Measurements from ENCODE around the gene RRM1.
"Not testable (repeated sequence)": the region's sequence is repeated elsewhere in the genome, so short reads cannot be mapped to it uniquely, and the experiment has no call there.

RRM1 gene

GRCh38 chr11:4146070-4146771, 51.6 kb downstream of the RRM1 start:
- no peak for DNase-seq

- no peak for DNase-seq
Observed at GRCh38 chr11:4146772-4147098, 52.1 kb downstream of the RRM1 start.

GRCh38 chr11:4154503-4154902, 59.9 kb downstream of the RRM1 start:
- DNase-seq: no peak

DNA sequence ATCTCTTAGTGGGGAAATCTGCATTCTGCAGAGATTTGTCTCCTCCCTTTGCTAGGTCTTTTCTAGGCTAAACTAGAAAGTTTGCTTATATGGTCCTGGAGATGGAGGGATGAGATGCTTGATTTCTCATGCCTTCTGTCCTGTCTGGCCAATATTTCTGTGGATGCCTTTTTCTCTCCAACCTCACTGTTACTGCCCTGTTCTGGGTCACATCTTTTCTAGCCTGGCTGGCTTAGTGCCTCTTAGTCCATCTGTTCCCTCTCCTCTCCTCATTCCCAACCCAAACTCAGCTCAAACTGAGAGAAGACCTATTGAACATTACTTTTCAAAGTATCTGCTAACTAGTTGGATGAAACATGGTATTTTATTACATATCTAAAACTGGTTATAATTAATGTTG, 62.0 kb downstream of the RRM1 start:
- no peak for DNase-seq

GRCh38 chr11:4158818-4159217, 64.2 kb downstream of the RRM1 start:
- not testable (repeated sequence) for DNase-seq

- no peak for DNase-seq
Observed at GRCh38 chr11:4161305-4161704, 66.7 kb downstream of the RRM1 start.

DNA sequence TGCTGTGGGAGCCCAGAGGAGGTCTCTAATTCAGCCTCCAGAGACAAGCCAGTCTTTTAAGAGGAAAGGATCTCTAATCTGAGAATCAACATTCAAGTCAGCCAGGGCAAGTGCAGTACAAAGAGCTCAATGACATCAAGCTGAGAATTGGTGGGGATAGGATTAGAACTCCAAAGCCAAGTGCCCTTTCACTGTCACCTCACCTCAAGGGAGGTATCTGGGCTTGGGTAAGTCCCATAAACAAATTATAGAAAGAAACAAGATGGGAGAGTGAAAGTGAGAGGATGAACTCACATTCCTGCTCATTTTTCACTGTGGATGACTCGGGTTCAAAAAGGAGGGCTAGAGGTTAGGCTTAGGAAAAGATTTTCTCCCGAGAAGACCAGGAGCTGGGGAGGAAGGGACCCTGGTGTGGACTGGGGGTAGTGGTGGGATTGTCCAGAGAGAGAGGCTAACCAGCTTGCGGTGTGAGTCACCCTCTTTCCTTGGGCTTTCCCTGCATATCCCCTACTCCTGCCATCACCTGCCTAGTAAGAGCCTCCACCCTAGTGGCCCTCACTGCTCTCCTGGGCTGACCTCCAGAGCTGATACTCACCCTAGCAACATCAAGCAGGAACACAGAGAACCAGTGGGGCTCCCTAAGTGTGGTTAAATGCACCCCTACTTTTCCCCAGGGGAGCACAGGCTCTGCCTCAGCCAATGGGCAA, 70.4 kb downstream of the RRM1 start:
- no peak for DNase-seq

DNA sequence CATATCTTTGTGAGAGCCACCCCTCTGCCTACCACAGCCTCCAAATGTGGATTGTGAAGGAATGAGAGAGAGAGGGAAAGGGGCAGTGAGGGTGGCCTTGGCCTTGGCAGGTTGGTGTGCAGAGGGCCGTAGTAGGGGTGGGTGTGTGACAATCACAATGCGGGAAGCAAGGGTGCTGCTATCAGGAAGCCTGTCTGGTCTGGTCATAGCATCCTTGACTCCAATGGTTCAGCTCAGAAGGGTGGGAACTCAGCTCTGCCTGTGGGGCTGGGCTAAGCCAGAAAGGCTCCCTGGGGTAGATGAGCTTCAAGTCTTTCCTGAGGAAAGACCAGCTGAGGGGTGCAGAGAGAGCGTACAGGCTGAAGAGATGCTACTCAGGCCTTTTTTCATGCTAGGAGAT, 72.7 kb downstream of the RRM1 start:
- DNase-seq: no peak

- DNase-seq: no peak
Observed at GRCh38 chr11:4167758-4168157, 73.2 kb downstream of the RRM1 start.

DNA sequence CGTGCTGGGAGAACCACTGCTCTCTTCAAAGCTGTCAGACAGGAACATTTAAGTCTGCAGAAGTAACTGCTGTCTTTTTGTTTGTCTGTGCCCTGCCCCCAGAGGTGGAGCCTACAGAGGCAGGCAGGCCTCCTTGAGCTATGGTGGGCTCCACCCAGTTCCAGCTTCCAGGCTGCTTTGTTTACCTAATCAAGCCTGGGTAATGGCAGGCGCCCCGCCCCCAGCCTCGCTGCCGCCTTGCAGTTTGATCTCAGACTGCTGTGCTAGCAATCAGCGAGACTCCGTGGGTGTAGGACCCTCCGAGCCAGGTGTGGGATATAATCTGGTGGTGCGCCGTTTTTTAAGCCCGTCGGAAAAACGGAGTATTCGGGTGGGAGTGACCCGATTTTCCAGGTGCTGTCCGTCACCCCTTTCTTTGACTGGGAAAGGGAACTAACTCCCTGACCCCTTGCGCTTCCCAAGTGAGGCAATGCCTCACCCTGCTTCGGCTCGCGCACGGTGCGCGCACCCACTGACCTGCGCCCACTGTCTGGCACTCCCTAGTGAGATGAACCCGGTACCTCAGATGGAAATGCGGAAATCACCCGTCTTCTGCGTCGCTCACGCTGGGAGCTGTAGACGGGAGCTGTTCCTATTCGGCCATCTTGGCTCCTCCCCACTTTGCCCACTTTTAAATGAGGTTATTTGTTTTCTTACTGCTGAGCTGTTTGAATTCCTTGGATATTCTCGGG, 81.2 kb downstream of the RRM1 start:
- peak; percentile 2 for DNase-seq

GRCh38 chr11:4178813-4179662, 84.4 kb downstream of the RRM1 start:
- no peak for DNase-seq

GRCh38 chr11:4180441-4181183, 86.0 kb downstream of the RRM1 start:
- DNase-seq: no peak

DNA sequence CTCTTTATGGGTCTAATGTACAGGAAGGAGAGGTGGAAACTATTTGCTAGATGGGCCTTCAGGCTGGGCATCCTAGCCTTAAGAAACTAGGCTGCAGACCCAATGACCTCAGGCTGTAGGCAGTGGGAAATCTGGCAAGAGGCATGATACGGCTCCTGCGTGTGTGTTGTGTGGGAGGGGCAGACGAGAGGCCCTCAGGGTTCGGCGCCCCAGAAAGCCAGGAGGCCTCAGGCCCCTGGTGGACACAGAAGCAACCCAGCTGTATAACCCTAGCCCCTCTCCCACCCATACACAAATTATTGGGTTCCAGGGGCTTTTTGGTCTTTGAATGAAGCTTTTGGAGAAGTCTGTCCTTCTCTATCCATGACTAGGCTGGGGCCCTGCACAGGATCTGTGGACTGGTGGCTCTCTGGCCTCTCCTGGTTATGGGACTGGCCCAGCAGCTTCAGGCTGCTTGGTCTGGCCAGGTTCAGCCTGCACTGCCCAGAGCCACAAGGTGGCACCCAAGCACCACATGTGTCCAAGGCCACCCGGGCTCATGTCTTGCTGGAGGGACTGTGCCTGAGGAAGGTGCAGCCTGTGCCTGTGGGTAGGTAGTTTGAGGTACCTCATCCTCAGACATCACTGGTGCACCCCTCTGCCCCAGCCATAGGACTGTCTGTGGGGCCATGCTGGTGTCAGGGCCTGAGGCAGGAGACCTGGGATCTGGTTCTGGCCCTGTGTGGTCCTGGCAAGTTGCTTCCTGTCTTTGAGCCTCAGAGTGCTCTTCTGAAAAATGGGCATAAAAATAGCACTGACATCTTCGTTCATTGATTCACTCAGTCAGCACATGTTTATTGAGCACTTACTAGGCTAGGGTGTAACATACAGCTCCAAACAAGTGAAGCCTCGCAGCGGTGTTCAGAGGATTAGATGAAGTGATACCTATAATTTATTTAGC, 87.5 kb downstream of the RRM1 start:
- DNase-seq: peak; percentile 7

DNA sequence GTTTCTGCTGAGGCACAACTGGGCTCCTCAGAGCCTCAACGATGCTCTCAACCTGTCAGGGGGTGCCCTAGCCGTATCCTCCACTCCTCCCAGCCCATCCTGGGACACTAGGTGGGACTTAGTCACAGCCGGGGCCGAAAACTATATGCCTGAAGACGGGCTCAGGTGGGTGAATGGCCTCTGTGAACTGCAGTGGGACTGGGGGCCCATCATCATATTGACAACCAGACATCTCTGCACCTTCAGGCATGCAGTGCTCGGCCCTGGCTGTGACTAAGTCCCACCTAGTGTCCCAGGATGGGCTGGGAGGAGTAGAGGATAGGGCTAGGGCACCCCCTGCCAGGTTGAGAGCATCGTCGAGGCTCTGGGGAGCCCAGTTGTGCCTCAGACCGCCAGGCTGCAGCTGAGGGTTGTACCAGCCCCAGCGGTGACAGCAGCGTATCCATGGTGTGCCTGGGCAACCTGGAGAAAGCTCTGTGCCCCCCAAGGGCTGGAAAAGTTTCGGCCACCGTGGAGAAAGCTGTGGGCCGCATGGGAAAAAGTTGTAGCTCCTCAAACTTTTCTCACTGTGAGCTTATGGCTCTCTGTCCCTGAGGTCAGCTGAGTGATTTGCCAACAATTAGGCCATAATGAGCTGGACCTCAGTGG, 88.9 kb downstream of the RRM1 start:
- DNase-seq: no peak

- no peak for DNase-seq
Observed at GRCh38 chr11:4184163-4184916, 89.7 kb downstream of the RRM1 start.

DNA sequence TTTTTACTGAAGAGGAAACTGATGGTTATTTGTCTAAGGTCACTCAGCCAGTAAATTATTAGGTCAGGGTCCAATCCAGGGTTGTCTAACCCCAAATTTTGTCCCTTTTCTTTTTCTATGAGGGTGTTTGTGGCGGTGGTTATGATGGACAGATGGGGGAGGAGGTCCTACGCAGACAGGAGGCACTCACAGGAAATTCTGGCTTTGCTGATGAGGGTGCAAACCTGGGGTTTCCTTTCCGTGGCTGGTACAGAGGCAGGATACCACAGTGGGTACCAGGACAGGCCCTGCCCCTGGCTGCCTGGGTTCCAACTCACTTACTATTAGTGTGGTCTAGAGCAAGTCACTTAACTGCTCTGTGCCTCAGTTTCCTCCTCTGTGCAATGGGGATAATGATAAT, 91.0 kb downstream of the RRM1 start:
- no peak for DNase-seq

- no peak for DNase-seq
Observed at GRCh38 chr11:4186464-4187054, 92.0 kb downstream of the RRM1 start.

DNA sequence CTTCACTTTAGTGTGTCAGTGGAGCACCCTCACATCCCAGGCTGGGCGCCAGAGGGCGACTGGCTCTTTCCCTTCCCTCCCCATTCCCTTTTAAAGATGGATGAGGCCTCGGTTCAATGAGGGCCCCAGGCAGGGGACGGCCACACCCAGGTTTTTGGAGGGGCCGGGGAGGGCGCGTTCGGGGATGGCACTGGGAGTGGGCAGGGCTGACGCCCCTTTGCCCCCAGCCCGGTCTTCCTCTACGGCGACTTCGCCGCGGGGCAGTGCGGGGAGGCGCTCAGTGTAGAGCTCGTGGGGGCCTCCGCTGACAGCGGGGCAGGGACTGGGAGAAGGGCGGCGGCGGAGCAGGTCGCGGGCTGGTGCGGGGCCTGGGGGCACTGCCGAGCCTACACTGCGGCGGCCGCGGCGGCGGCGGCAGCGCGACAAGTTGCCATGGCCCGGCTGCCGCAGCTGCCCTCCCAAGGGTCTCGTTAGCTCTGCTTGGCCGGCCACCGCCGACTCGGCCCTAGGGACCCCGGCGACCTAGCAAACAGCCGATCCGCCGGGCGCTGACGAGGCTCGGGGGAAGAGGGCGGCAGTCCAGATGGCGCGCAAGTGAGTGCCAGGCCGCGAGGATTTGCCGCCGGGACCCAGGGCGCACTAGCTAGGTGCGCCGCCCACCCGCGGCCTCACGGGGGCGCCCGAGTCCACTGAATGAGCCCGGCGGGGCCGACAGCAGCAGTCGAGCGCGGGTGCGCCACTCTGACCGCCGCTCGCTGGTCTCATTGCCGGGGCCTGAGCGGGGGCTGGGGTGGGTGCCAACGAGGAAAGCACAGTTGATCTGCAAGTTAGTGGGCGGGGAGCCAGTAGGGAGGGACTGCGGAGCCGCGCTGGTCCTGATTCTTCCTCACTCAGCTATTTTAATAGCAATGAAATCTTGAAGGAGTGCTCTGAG, 92.7 kb downstream of the RRM1 start:
- peak; percentile 68 for DNase-seq
